ENCODE measurements around the gene LSAMP.

- no peak for TF ChIP-seq CTCF (IDR thresholded peaks at IDR 0.05)
- no peak for TF ChIP-seq POLR2A (IDR thresholded peaks at IDR 0.05; ENCODE audit: low read depth)
Observed at GRCh38 chr3:116070061-116070460, 375.2 kb downstream of the LSAMP start.

Measured in esophagus muscularis mucosa (tissue), 3 donors.